ENCODE measurements around the gene KSR1. TPM values are rescaled to one million over a fixed set of nuclear protein-coding genes. Genes with fewer than 3 reads are reported as not detected.

Gene KSR1
- total and polyA plus RNA-seq, 2 experiments from 2014 or later: 0.98 to 2.5 TPM

- in situ Hi-C loops (cut with MboI): loop anchor here (25.0 kb wide), 1 partner anchor 192 kb away; no protein-coding TSS in a partner anchor
- H3K9me2 ChIP-seq (ENCODE audit: insufficient read depth): no peaks in the 10 kb centered on the region
- H3K4me1 ChIP-seq (ENCODE audit: insufficient read depth): no peaks in the 10 kb centered on the region
- H3K4me3 ChIP-seq: no peak overlapping the region
- no peak for DNase-seq
- H3K36me3 ChIP-seq (ENCODE audit: low read depth): no peaks in the 10 kb centered on the region
- no peak overlapping the region for H3K4me2 ChIP-seq (ENCODE audit: unreplicated experiment)
- H2AFZ ChIP-seq: no peak overlapping the region
- H3F3A ChIP-seq (ENCODE audit: insufficient read depth): no peaks in the 10 kb centered on the region
- no peak overlapping the region for H3K27ac ChIP-seq
- H3K9me3 ChIP-seq (ENCODE audit: low read depth): no peaks in the 10 kb centered on the region
- TF ChIP-seq EZH2phosphoT487 (IDR thresholded peaks at IDR 0.05; ENCODE audit: insufficient read depth, low read depth): no peak
- TF ChIP-seq EZH2 (IDR thresholded peaks at IDR 0.05; ENCODE audit: insufficient read depth, poor library complexity, severe bottlenecking): no peak
- WGBS, 2 experiments (ENCODE audit: low coverage in 1 of 2, low lambda C conversion rate in 2 of 2, missing lambda C conversion rate in 2 of 2): 60 to 68% methylated on average over 9 of the region's 9 CpGs
- no peak overlapping the region for H3K9ac ChIP-seq
- no peaks in the 10 kb centered on the region for H3K79me2 ChIP-seq (ENCODE audit: insufficient read depth)
- H4K20me1 ChIP-seq (ENCODE audit: insufficient read depth): no peaks in the 10 kb centered on the region
- H3K27me3 ChIP-seq (replicated peaks; ENCODE audit: insufficient read depth): no peaks in the 10 kb centered on the region
Measured at GRCh38 chr17:27428781-27429505, 27.3 kb upstream of the KSR1 start.

- H3K4me3 ChIP-seq: no peak overlapping the region
- H3K79me2 ChIP-seq (ENCODE audit: insufficient read depth): no peaks in the 10 kb centered on the region
- H3K4me1 ChIP-seq (ENCODE audit: insufficient read depth): no peaks in the 10 kb centered on the region
- H4K20me1 ChIP-seq (ENCODE audit: insufficient read depth): no peaks in the 10 kb centered on the region
- H3K27ac ChIP-seq: no peak overlapping the region
- TF ChIP-seq EZH2phosphoT487 (IDR thresholded peaks at IDR 0.05; ENCODE audit: insufficient read depth, low read depth) (no peak), EZH2 (IDR thresholded peaks at IDR 0.05; ENCODE audit: insufficient read depth, poor library complexity, severe bottlenecking) (no peak)
- no peaks in the 10 kb centered on the region for H3K9me3 ChIP-seq (ENCODE audit: low read depth)
- H3K4me2 ChIP-seq (ENCODE audit: unreplicated experiment): no peak overlapping the region
- H2AFZ ChIP-seq: no peak overlapping the region
- WGBS, 2 experiments (ENCODE audit: low coverage in 1 of 2, low lambda C conversion rate in 2 of 2, missing lambda C conversion rate in 2 of 2): 80 to 83% methylated on average over 20 to 21 of the region's 21 CpGs
- no peak for DNase-seq
- no peaks in the 10 kb centered on the region for H3K9me2 ChIP-seq (ENCODE audit: insufficient read depth)
- in situ Hi-C loops (cut with MboI): loop anchor here (25.0 kb wide), 1 partner anchor 193 kb away; no protein-coding TSS in a partner anchor
- no peaks in the 10 kb centered on the region for H3K27me3 ChIP-seq (replicated peaks; ENCODE audit: insufficient read depth)
- H3K36me3 ChIP-seq (ENCODE audit: low read depth): no peaks in the 10 kb centered on the region
- no peak overlapping the region for H3K9ac ChIP-seq
- H3F3A ChIP-seq (ENCODE audit: insufficient read depth): 0 out of 2 replicates have a peak, but pooled peaks cover under 1% of the 10 kb centered on the region
Measured at GRCh38 chr17:27429666-27430382, 26.4 kb upstream of the KSR1 start.

DNA sequence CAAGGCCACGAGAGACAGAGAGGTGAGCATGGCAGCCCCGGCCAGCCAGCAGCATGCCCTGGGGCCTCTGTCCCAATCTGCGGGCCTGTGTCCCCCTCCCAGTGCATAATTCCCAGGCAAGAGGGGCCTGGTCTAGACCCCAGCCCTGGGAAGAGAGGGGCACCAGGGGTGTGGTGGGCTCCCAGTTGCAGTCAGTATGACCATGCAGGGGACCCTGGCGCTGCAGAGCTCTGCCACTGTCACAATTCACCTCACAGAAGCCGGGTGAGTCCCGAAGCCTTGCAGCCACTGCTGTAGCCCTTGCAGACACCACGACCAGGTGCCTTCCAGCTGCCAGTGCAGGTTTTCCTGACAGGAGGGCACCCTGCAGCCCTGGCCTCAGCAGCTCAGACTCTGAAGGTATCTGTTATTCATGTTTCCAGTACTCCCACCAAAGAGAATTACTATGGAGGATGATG is 25.8 kb upstream of the KSR1 start:
- H3K4me1 ChIP-seq (ENCODE audit: insufficient read depth): no peaks in the 10 kb centered on the region
- TF ChIP-seq EZH2phosphoT487 (IDR thresholded peaks at IDR 0.05; ENCODE audit: insufficient read depth, low read depth) (no peak), EZH2 (IDR thresholded peaks at IDR 0.05; ENCODE audit: insufficient read depth, poor library complexity, severe bottlenecking) (no peak)
- H3K27ac ChIP-seq: no peak overlapping the region
- no peak overlapping the region for H3K9ac ChIP-seq
- in situ Hi-C loops (cut with MboI): loop anchor here (25.0 kb wide), 1 partner anchor 193 kb away; no protein-coding TSS in a partner anchor
- no peaks in the 10 kb centered on the region for H3K36me3 ChIP-seq (ENCODE audit: low read depth)
- no peaks in the 10 kb centered on the region for H3K9me3 ChIP-seq (ENCODE audit: low read depth)
- WGBS, 2 experiments (ENCODE audit: low coverage in 1 of 2, low lambda C conversion rate in 2 of 2, missing lambda C conversion rate in 2 of 2): 74 to 91% methylated on average over 5 of the region's 7 CpGs
- no peak for DNase-seq
- no peaks in the 10 kb centered on the region for H3K9me2 ChIP-seq (ENCODE audit: insufficient read depth)
- no peaks in the 10 kb centered on the region for H3K79me2 ChIP-seq (ENCODE audit: insufficient read depth)
- H3K4me3 ChIP-seq: no peak overlapping the region
- no peak overlapping the region for H2AFZ ChIP-seq
- H3F3A ChIP-seq (ENCODE audit: insufficient read depth): 0 out of 2 replicates have a peak, but pooled peaks cover 6% of the 10 kb centered on the region
- no peaks in the 10 kb centered on the region for H3K27me3 ChIP-seq (replicated peaks; ENCODE audit: insufficient read depth)
- H3K4me2 ChIP-seq (ENCODE audit: unreplicated experiment): no peak overlapping the region
- H4K20me1 ChIP-seq (ENCODE audit: insufficient read depth): no peaks in the 10 kb centered on the region

DNA sequence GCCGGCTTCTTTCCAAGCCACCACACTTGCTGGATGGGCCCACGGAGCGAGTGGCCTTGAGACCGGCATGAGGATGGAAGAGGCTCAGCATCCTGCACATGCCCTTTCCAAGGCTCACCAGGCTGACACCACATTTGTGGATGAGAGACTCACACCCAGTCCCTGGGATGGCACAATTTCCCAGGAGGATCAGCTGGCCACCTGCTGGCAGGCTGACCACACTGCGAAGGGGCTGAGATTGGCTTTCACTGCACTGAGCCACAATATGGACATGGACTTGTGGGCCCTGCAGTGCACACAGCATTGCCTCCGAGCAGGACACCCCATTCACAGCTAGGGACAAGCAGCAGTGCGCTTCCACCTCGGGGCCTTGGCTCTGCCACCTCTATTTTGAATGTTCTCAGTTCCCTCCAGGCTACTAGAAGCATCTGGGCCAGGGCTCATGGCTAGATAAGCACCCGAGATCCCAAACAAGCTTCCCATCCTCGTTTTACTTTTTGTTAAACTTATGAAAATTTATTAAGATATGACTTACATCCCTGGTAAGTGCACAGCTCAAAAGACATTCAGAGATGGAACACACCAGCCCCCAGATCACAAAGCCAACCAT is 25.3 kb upstream of the KSR1 start:
- no peaks in the 10 kb centered on the region for H3K9me3 ChIP-seq (ENCODE audit: low read depth)
- H3K27me3 ChIP-seq (replicated peaks; ENCODE audit: insufficient read depth): no peaks in the 10 kb centered on the region
- H3K9me2 ChIP-seq (ENCODE audit: insufficient read depth): no peaks in the 10 kb centered on the region
- TF ChIP-seq EZH2phosphoT487 (IDR thresholded peaks at IDR 0.05; ENCODE audit: insufficient read depth, low read depth) (no peak), EZH2 (IDR thresholded peaks at IDR 0.05; ENCODE audit: insufficient read depth, poor library complexity, severe bottlenecking) (no peak)
- H3K4me1 ChIP-seq (ENCODE audit: insufficient read depth): no peaks in the 10 kb centered on the region
- H4K20me1 ChIP-seq (ENCODE audit: insufficient read depth): no peaks in the 10 kb centered on the region
- no peak overlapping the region for H3K4me3 ChIP-seq
- H3K36me3 ChIP-seq (ENCODE audit: low read depth): no peaks in the 10 kb centered on the region
- in situ Hi-C loops (cut with MboI): loop anchor here (25.0 kb wide), 1 partner anchor 194 kb away; no protein-coding TSS in a partner anchor
- no peak overlapping the region for H3K27ac ChIP-seq
- WGBS, 2 experiments (ENCODE audit: low coverage in 1 of 2, low lambda C conversion rate in 2 of 2, missing lambda C conversion rate in 2 of 2): 76 to 79% methylated on average over 10 of the region's 10 CpGs
- 0 out of 2 replicates have a peak, but pooled peaks cover 9% of the 10 kb centered on the region for H3F3A ChIP-seq (ENCODE audit: insufficient read depth)
- H2AFZ ChIP-seq: no peak overlapping the region
- H3K79me2 ChIP-seq (ENCODE audit: insufficient read depth): no peaks in the 10 kb centered on the region
- no peak overlapping the region for H3K4me2 ChIP-seq (ENCODE audit: unreplicated experiment)
- peak; percentile 59 for DNase-seq
- no peak overlapping the region for H3K9ac ChIP-seq

Data from GM23248 (cell line).